ENCODE measurements around the gene MAST4. TPM values are rescaled to one million over a fixed set of nuclear protein-coding genes. Genes with fewer than 3 reads are reported as not detected.

Gene MAST4
- total and polyA plus RNA-seq, 2 of the 13 experiments (the other 11 are each of a cell fraction or from before 2014, with no cell fraction given), result 3.4 to 3.7 TPM

- DNase-seq (ENCODE audit: low spot score) (no peak), FAIRE-seq (no peak), ATAC-seq (no peak; the same call in 2 of the 3 replicates)
- Histone ChIP-seq H3K9ac (ENCODE audit: insufficient read depth, low read depth, low read length) (no peak overlapping the region), H3K4me1 (ENCODE audit: insufficient read depth, low read length) (peaks cover 67% of the 10 kb centered on the region), H3K27ac (ENCODE audit: extremely low read length, insufficient read depth, low read length) (no peak overlapping the region), H3K9me3 (ENCODE audit: low read length) (no peaks in the 10 kb centered on the region), H3K27me3 (ENCODE audit: control insufficient read depth in 1 of 2, insufficient read depth in 2 of 2, low read length in 2 of 2) (no peaks in the 10 kb centered on the region), H3K4me3 (replicated peaks in 1 of 3; ENCODE audit: insufficient read depth in 1 of 3, low read depth in 2 of 3, low read length in 3 of 3) (no peak overlapping the region), H2AFZ (ENCODE audit: low read length) (no peak overlapping the region), H3K79me2 (ENCODE audit: insufficient read depth, low read length) (peaks cover 21% of the 10 kb centered on the region), H4K20me1 (ENCODE audit: insufficient read depth, low read length) (no peaks in the 10 kb centered on the region), H3K4me2 (ENCODE audit: low read depth, low read length) (no peak overlapping the region), H3K36me3 (replicated peaks in 1 of 2; ENCODE audit: control insufficient read depth in 1 of 2, insufficient read depth in 2 of 2, low read length in 2 of 2) (no peaks in the 10 kb centered on the region)
- no TSS peak for BruUV-seq (replicated peaks)
- CTCF ChIA-PET (ENCODE audit: low intra/inter-chr PET ratio, low total read pairs), result no interaction called here
- in situ Hi-C loops (cut with HindIII; ENCODE audit: extremely low pct_ligation_motif_present, low pct_unique_long_range_greater_than_20kb), result no loop called here
- TF ChIP-seq TAF15 (IDR thresholded peaks at IDR 0.05; ENCODE audit: low read depth, low read length, poor library complexity, severe bottlenecking) (no peak), ZNF563 (CRISPR knock-in tag; IDR thresholded peaks at IDR 0.05) (no peak), ARID4A (CRISPR knock-in tag; IDR thresholded peaks at IDR 0.05; ENCODE audit: borderline replicate concordance) (no peak), BCL3 (CRISPR knock-in tag; IDR thresholded peaks at IDR 0.05) (no peak), ZKSCAN8 (CRISPR knock-in tag; IDR thresholded peaks at IDR 0.05; ENCODE audit: borderline replicate concordance) (no peak)
- WGBS (ENCODE audit: low lambda C conversion rate), result 79% methylated on average over 8 of the region's 8 CpGs
- POLR2A ChIA-PET, result no interaction called here
- intact Hi-C loops (cut with micrococcal nuclease; ENCODE audit: unreplicated experiment), result no loop called here
Measured at GRCh38 chr5:67010684-67011409, 414.7 kb downstream of the MAST4 start.

All from HepG2 (cell line).